H1 (cell line): ENCODE data around the gene NCLN. TPM values are rescaled to one million over a fixed set of nuclear protein-coding genes. Genes with fewer than 3 reads are reported as not detected.

Experiments used
- BCL11A ChIP-seq, 2 experiments: IDR thresholded peaks; one replicate each; pipeline ENCODE4 v1.6.1; 2011; ENCODE audit warnings: low read depth in 2 of 2, low read length in 2 of 2, mild to moderate bottlenecking in 2 of 2
- CTCF ChIP-seq, 3 experiments: IDR thresholded peaks; 1 replicate in 2 of 3; 2 replicates in 1 of 3; pipeline versions ENCODE4 v1.5.1 to v1.6.1; 2011; ENCODE audit warnings: low read length in 3 of 3, mild to moderate bottlenecking in 3 of 3, inconsistent platforms in 2 of 3, low read depth in 1 of 3, moderate library complexity in 1 of 3; ENCODE audit not compliant: insufficient read depth in 1 of 3; ENCODE audit errors: control extremely low read depth in 1 of 3
- EGR1 ChIP-seq: IDR thresholded peaks from 2 replicates; pipeline ENCODE4 v1.6.1; 2011; ENCODE audit warnings: low read depth, low read length, borderline replicate concordance
- GTF2F1 ChIP-seq: IDR thresholded peaks from 2 replicates; pipeline ENCODE4 v1.6.1; 2012; ENCODE audit warnings: low read depth, low read length, improper control_type of control experiment, borderline replicate concordance
- PHF8 ChIP-seq: fragments of 200-600 bp; sonication (generic); conservative IDR thresholded peaks from 2 replicates; pipeline ENCODE4 v1.7.1; 2012; ENCODE audit warnings: low read depth, mild to moderate bottlenecking, inconsistent platforms, low read length, moderate library complexity
- POLR2AphosphoS5 ChIP-seq: IDR thresholded peaks from 2 replicates; pipeline ENCODE4 v1.6.1; 2011; ENCODE audit warnings: low read depth, low read length
- RBBP5 ChIP-seq: IDR thresholded peaks from 2 replicates; pipeline ENCODE4 v1.7.1; 2012; ENCODE audit warnings: low read depth, mild to moderate bottlenecking, inconsistent platforms, low read length, moderate library complexity, borderline replicate concordance
- SIN3A ChIP-seq, 2 experiments: IDR thresholded peaks in 1 of 2; conservative IDR thresholded peaks in 1 of 2; 2 replicates each; pipeline ENCODE4 v1.6.1; 2011 to 2012; ENCODE audit warnings: low read length in 2 of 2, improper control_type of control experiment in 1 of 2, low read depth in 1 of 2, mild to moderate bottlenecking in 1 of 2
- ZNF274 ChIP-seq: IDR thresholded peaks from 2 replicates; pipeline ENCODE4 v1.7.0; 2012; ENCODE audit warnings: low read length, borderline replicate concordance; ENCODE audit errors: extremely low read depth
- polyA plus RNA-seq, 7 experiments: library from polyadenylated mRNA; depleted of rRNA in 3 of 7; stranded (reverse) in 5 of 7; unstranded in 2 of 7; fragments of >200 nt in 5 of 7; fragments of 200-250 nt in 2 of 7; gene quantifications; 1 replicate in 5 of 7; 2 replicates in 1 of 7; 4 replicates in 1 of 7; pipeline versions ENCODE4 v1.2.1 to v1.2.3, GENCODE V29; 2011 to 2013; ENCODE audit warnings: missing spikeins in 2 of 7, mixed read lengths in 2 of 7
- total RNA-seq: library from RNA; stranded (reverse); fragmentation: NEBNext Ultra II Directional; extraction: Animal tissue kit (Norgen Biotek cat#: 25700); gene quantifications from 2 replicates; pipeline ENCODE4 v1.2.1, GENCODE V29; 2021

Gene NCLN
- total and polyA plus RNA-seq, 2 of the 8 experiments (the other 6 are each of a cell fraction or from before 2014, with no cell fraction given) = 89.2 to 103 TPM

GRCh38 chr19:3194106-3195087 lies 8.7 kb downstream of the NCLN start (continued):
- TF ChIP-seq GTF2F1 (no peak), PHF8 (no peak), BCL11A (IDR thresholded peaks at IDR 0.05; ENCODE audit: low read depth in 2 of 2, low read length in 2 of 2) (no peak), POLR2AphosphoS5 (no peak), CTCF (IDR thresholded peaks at IDR 0.05; ENCODE audit: control extremely low read depth in 1 of 3, insufficient read depth in 1 of 3, low read depth in 1 of 3, low read length in 3 of 3) (no peak), EGR1 (no peak), SIN3A (conservative IDR thresholded peaks at IDR 0.05 in 1 of 2, IDR thresholded peaks at IDR 0.05 in 1 of 2; ENCODE audit: low read depth in 1 of 2, low read length in 2 of 2) (no peak), RBBP5 (no peak), ZNF274 (no peak)
